ENCODE measurements around the gene TAF9.

GRCh38 chr5:69315972-69316371, 53.3 kb downstream of the TAF9 start:
- TF ChIP-seq CTCF (conservative IDR thresholded peaks at IDR 0.05; ENCODE audit: low read length), result no peak
- no peak for TF ChIP-seq EZH2phosphoT487 (IDR thresholded peaks at IDR 0.05; ENCODE audit: borderline replicate concordance)

All from Loucy (cell line).